Caki2 (cell line): Measurements from ENCODE around the gene GDF2. TPM values are rescaled to one million over a fixed set of nuclear protein-coding genes. Genes with fewer than 3 reads are reported as not detected.

Experiments used
- DNase-seq: peaks from one replicate; pipeline ENCODE4 v3.0.0-alpha.2; 2015; ENCODE audit warnings: low read depth
- in situ Hi-C: cut with HindIII; loops from 2 replicates; pipeline ENCODE4 v1.10.0; 2016; ENCODE audit warnings: low sequenced_read_pairs, low pct_unique_long_range_greater_than_20kb, mixed read lengths
- total RNA-seq: library from RNA; depleted of rRNA; stranded (reverse); fragments of >200 nt; shearing (Covaris generic); gene quantifications from 2 replicates; pipeline ENCODE4 v1.2.3, GENCODE V29; 2014; ENCODE audit warnings: low replicate concordance; rRNA removed

The GDF2 gene
- not detected in 2 replicates for total RNA-seq

GRCh38 chr10:47322300-47323061 lies at the start of gene GDF2:
Gene GDF2 (plus strand): TSS chr10:47322454. CDS start chr10:47322669, 215 bp downstream.
- no peak for DNase-seq
- in situ Hi-C loops, result no loop called here

GRCh38 chr10:47276071-47276470 lies 46.2 kb upstream of the GDF2 start:
- no peak for DNase-seq
- in situ Hi-C loops, result no loop called here

GRCh38 chr10:47276576-47277351 lies 45.5 kb upstream of the GDF2 start:
- no peak for DNase-seq
- in situ Hi-C loops, result no loop called here

GRCh38 chr10:47277352-47278151 lies 44.7 kb upstream of the GDF2 start:
- no peak for DNase-seq
- in situ Hi-C loops, result no loop called here

- in situ Hi-C loops, result no loop called here
- DNase-seq, result no peak
Measured at GRCh38 chr10:47278152-47278473, 44.1 kb upstream of the GDF2 start.

- DNase-seq, result no peak
- in situ Hi-C loops, result no loop called here
Measured at GRCh38 chr10:47278720-47279119, 43.5 kb upstream of the GDF2 start.

- in situ Hi-C loops, result no loop called here
- no peak for DNase-seq
Measured at GRCh38 chr10:47279276-47279675, 43.0 kb upstream of the GDF2 start.

GRCh38 chr10:47282005-47282656 lies 40.1 kb upstream of the GDF2 start:
- in situ Hi-C loops, result no loop called here
- DNase-seq, result no peak

GRCh38 chr10:47282657-47283018 lies 39.6 kb upstream of the GDF2 start:
- in situ Hi-C loops, result no loop called here

GRCh38 chr10:47283101-47283630 lies 39.1 kb upstream of the GDF2 start:
- DNase-seq, result no peak
- in situ Hi-C loops, result no loop called here

More at GRCh38 chr10:47282657-47283018, 39.6 kb upstream of the GDF2 start:
- DNase-seq, result no peak

- no peak for DNase-seq
- in situ Hi-C loops, result no loop called here
Measured at GRCh38 chr10:47283848-47284247, 38.4 kb upstream of the GDF2 start.

GRCh38 chr10:47285381-47286115 lies 36.7 kb upstream of the GDF2 start:
- DNase-seq, result no peak
- in situ Hi-C loops, result no loop called here

- in situ Hi-C loops, result no loop called here
- DNase-seq, result no peak
Measured at GRCh38 chr10:47286116-47286505, 36.1 kb upstream of the GDF2 start.

GRCh38 chr10:47286591-47287315 lies 35.5 kb upstream of the GDF2 start:
- in situ Hi-C loops, result no loop called here
- no peak for DNase-seq

- no peak for DNase-seq
- in situ Hi-C loops, result no loop called here
Measured at GRCh38 chr10:47287365-47287802, 34.9 kb upstream of the GDF2 start.

- in situ Hi-C loops, result no loop called here
- no peak for DNase-seq
Measured at GRCh38 chr10:47287805-47288204, 34.4 kb upstream of the GDF2 start.

GRCh38 chr10:47288236-47288635 lies 34.0 kb upstream of the GDF2 start:
- no peak for DNase-seq
- in situ Hi-C loops, result no loop called here
